Stomach smooth muscle (tissue), 2 donors: ENCODE measurements around the gene HIBCH.
"Not testable (repeated sequence)": the region's sequence is repeated elsewhere in the genome, so short reads cannot be mapped to it uniquely, and the experiment has no call there.

Experiments used
- H3K27ac ChIP-seq: one replicate; pipeline ENCODE4 v1.7.0; 2013; ENCODE audit warnings: mild to moderate bottlenecking, low read length, inconsistent platforms
- H3K27me3 ChIP-seq, 2 donors: one replicate each; pipeline ENCODE4 v1.7.0; 2013; ENCODE audit warnings: low read length in 2 of 2; ENCODE audit not compliant: insufficient read depth in 2 of 2, control insufficient read depth in 1 of 2
- H3K36me3 ChIP-seq, 2 donors: one replicate each; pipeline ENCODE4 v1.7.0; 2013; ENCODE audit warnings: low read length in 2 of 2; ENCODE audit not compliant: control insufficient read depth in 2 of 2, insufficient read depth in 2 of 2
- H3K4me1 ChIP-seq: one replicate; pipeline ENCODE4 v1.7.0; 2013; ENCODE audit warnings: low read length; ENCODE audit not compliant: control insufficient read depth, insufficient read depth
- H3K4me3 ChIP-seq, 2 donors: one replicate each; pipeline ENCODE4 v1.7.0; 2013; ENCODE audit warnings: low read length in 2 of 2
- H3K9ac ChIP-seq, 2 donors: one replicate each; pipeline ENCODE4 v1.7.0; 2013; ENCODE audit warnings: low read length in 2 of 2, mild to moderate bottlenecking in 1 of 2
- H3K9me3 ChIP-seq, 2 donors: one replicate each; pipeline ENCODE4 v1.7.0; 2013; ENCODE audit warnings: low read length in 2 of 2; ENCODE audit not compliant: control insufficient read depth in 2 of 2
- donor health status: healthy.
- donor health status: Pancreatic carcinoma.

HIBCH gene

GRCh38 chr2:190157613-190158528 lies 161.8 kb downstream of the HIBCH start:
- H3K9ac ChIP-seq, H3K27me3 ChIP-seq, H3K4me3 ChIP-seq, H3K9me3 ChIP-seq, H3K36me3 ChIP-seq, H3K27ac ChIP-seq, H3K4me1 ChIP-seq: not testable (repeated sequence)

- no peaks in the 10 kb centered on the region for H3K9me3 ChIP-seq
- H3K4me1 ChIP-seq = no peaks in the 10 kb centered on the region
- H3K27me3 ChIP-seq = no peaks in the 10 kb centered on the region
- no peak overlapping the region for H3K9ac ChIP-seq
- H3K27ac ChIP-seq = no peak overlapping the region
- no peak overlapping the region for H3K4me3 ChIP-seq
- no peaks in the 10 kb centered on the region for H3K36me3 ChIP-seq
Measured at GRCh38 chr2:190156530-190157212, 163.0 kb downstream of the HIBCH start.
